MM.1S (cell line): Measurements from ENCODE around the gene C1orf210.

Source experiments
- EZH2 ChIP-seq: fragments of 300-600 bp; sonication (generic); optimal IDR thresholded peaks from 2 replicates; pipeline ENCODE3; 2017; ENCODE audit warnings: low read depth, mild to moderate bottlenecking, antibody characterized with exemption, low read length, mixed read lengths
- TF ChIP-seq, protein P1 (sequence below): fragments of 300-600 bp; sonication (generic); IDR thresholded peaks from 2 replicates; pipeline ENCODE4 v1.5.1; 2016; ENCODE audit warnings: antibody characterized with exemption, low read length, mixed read lengths

DNA sequence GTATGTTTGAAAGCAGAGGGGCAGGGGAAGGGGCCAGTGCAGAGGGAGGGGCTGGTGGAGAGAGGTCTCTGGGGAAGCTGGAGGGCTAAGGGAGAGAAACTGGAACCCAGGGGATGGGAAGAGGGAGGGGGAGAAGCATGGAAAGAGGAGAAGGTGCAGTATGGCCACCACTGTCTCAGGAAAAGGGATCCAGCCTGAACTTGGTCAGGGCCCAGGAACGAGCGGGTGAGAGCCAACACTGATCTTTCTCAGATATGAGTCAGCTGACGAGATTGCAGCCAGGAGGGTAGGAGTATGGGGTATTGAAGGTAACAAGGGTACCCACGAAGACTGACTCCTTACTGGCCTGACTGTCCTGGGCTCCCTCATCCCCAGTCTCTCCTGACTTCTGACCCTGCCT lies 33.5 kb upstream of the C1orf210 start:
- TF ChIP-seq EZH2 = no peak
- TF ChIP-seq, protein P1, sequence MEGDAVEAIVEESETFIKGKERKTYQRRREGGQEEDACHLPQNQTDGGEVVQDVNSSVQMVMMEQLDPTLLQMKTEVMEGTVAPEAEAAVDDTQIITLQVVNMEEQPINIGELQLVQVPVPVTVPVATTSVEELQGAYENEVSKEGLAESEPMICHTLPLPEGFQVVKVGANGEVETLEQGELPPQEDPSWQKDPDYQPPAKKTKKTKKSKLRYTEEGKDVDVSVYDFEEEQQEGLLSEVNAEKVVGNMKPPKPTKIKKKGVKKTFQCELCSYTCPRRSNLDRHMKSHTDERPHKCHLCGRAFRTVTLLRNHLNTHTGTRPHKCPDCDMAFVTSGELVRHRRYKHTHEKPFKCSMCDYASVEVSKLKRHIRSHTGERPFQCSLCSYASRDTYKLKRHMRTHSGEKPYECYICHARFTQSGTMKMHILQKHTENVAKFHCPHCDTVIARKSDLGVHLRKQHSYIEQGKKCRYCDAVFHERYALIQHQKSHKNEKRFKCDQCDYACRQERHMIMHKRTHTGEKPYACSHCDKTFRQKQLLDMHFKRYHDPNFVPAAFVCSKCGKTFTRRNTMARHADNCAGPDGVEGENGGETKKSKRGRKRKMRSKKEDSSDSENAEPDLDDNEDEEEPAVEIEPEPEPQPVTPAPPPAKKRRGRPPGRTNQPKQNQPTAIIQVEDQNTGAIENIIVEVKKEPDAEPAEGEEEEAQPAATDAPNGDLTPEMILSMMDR = no peak
